CD4-positive, alpha-beta T cell (primary cell): ENCODE results near the gene RTN4RL2. TPM values are rescaled to one million over a fixed set of nuclear protein-coding genes. Genes with fewer than 3 reads are reported as not detected.

ENCODE experiments used
- ATAC-seq: fragments of 200-7000 bp; cut with Tn5 transposase; one replicate; pipeline ENCODE4 v1.10.0; 2022; ENCODE audit warnings: mild to moderate bottlenecking; ENCODE audit not compliant: poor library complexity
- CTCF ChIA-PET: fragments of 350-600 bp; sonication (Branson Sonifier 250); formaldehyde crosslinking; loops from one replicate; lab custom pipeline; 2021; ENCODE audit warnings: antibody characterized with exemption, inconsistent platforms; lab: Charles Lee
- POLR2A ChIA-PET: fragments of 350-600 bp; sonication (Branson Sonifier 250); formaldehyde crosslinking; loops from one replicate; lab custom pipeline; 2021; ENCODE audit warnings: antibody characterized with exemption, inconsistent platforms; lab: Charles Lee
- DNase-seq, 14 experiments: peaks; one replicate each; pipeline ENCODE4 v3.0.0-alpha.2; 2013 to 2020; ENCODE audit warnings: mixed read lengths in 2 of 14
- H3K27ac ChIP-seq, 2 donors: one replicate each; pipeline versions ENCODE4 v1.5.1 to v1.7.0; 2013; ENCODE audit warnings: low read length in 2 of 2, low read depth in 1 of 2, mild to moderate bottlenecking in 1 of 2
- H3K27me3 ChIP-seq, 2 experiments: 1 replicate in 1 of 2; 2 replicates in 1 of 2; pipeline versions ENCODE4 v1.6.1 to v1.7.0; 2013; ENCODE audit warnings: low read length in 2 of 2, control low read depth in 1 of 2, mild to moderate bottlenecking in 1 of 2, moderate library complexity in 1 of 2; ENCODE audit not compliant: insufficient read depth in 2 of 2, control insufficient read depth in 1 of 2
- H3K36me3 ChIP-seq: one replicate; pipeline ENCODE4 v1.6.1; 2013; ENCODE audit warnings: low read length, control low read depth; ENCODE audit not compliant: insufficient read depth
- H3K4me1 ChIP-seq: one replicate; pipeline ENCODE4 v1.6.1; 2013; ENCODE audit warnings: low read length, control low read depth; ENCODE audit not compliant: insufficient read depth
- H3K4me3 ChIP-seq: one replicate; pipeline ENCODE4 v1.5.1; 2013; ENCODE audit warnings: mild to moderate bottlenecking, low read length, moderate library complexity
- H3K9me3 ChIP-seq, 2 experiments: 1 replicate in 1 of 2; 2 replicates in 1 of 2; pipeline versions ENCODE4 v1.6.1 to v1.7.0; 2013; ENCODE audit warnings: low read length in 2 of 2, mild to moderate bottlenecking in 2 of 2, control low read depth in 1 of 2, moderate library complexity in 1 of 2; ENCODE audit not compliant: control insufficient read depth in 1 of 2, insufficient read depth in 1 of 2
- H3K27ac Mint-ChIP-seq: one replicate; pipeline ENCODE4 v1.8.0; 2020; ENCODE audit warnings: mixed read lengths
- H3K27me3 Mint-ChIP-seq: one replicate; pipeline ENCODE4 v1.8.0; 2021; ENCODE audit warnings: mixed read lengths
- H3K36me3 Mint-ChIP-seq: one replicate; pipeline ENCODE4 v1.8.0; 2021; ENCODE audit warnings: low read depth, mixed read lengths
- H3K4me1 Mint-ChIP-seq: one replicate; pipeline ENCODE4 v1.8.0; 2021; ENCODE audit warnings: low read depth, mixed read lengths
- H3K4me3 Mint-ChIP-seq: one replicate; pipeline ENCODE4 v1.8.0; 2020; ENCODE audit warnings: mild to moderate bottlenecking, mixed read lengths
- H3K9me3 Mint-ChIP-seq: one replicate; pipeline ENCODE4 v1.8.0; 2020; ENCODE audit warnings: mixed read lengths
- CTCF ChIP-seq: fragments of 200-600 bp; IDR thresholded peaks from one replicate; pipeline ENCODE4 v1.8.0; 2022; ENCODE audit warnings: antibody characterized with exemption, mild to moderate bottlenecking
- intact Hi-C, 2 experiments: fragments of 100-400 bp; cut with DNase I in 1 of 2; cut with micrococcal nuclease in 1 of 2; formaldehyde crosslinking; loops; one replicate each; pipeline versions ENCODE4 v1.15.1 to v1.9.0; 2023 to 2025; cut with DNase I, micrococcal nuclease
- total RNA-seq, 174 experiments: library from RNA in 2 of 174; stranded (reverse) in 2 of 174; gene quantifications; one replicate each; pipeline ENCODE4 v1.2.3 and lab custom pipeline; 2021 to 2026

Gene RTN4RL2
- total RNA-seq, 2 experiments from 2014 or later = 0.17 to 0.19 TPM

- ChIA-PET POLR2A (no interaction called here), CTCF (no interaction called here)
- H3K36me3 Mint-ChIP-seq = no peaks in the 10 kb centered on the region
- Histone ChIP-seq H3K36me3 (no peaks in the 10 kb centered on the region), H3K9me3 (no peaks in the 10 kb centered on the region), H3K27ac (no peak overlapping the region), H3K4me1 (no peaks in the 10 kb centered on the region), H3K4me3 (no peak overlapping the region), H3K27me3 (no peaks in the 10 kb centered on the region)
- no peak overlapping the region for H3K4me3 Mint-ChIP-seq
- intact Hi-C loops = no loop called here
- H3K9me3 Mint-ChIP-seq = no peaks in the 10 kb centered on the region
- H3K4me1 Mint-ChIP-seq = no peaks in the 10 kb centered on the region
- H3K27ac Mint-ChIP-seq = no peak overlapping the region
- DNase-seq (no peak), ATAC-seq (no peak)
- no peak for TF ChIP-seq CTCF
- H3K27me3 Mint-ChIP-seq = no peaks in the 10 kb centered on the region
These were observed 21.7 kb upstream of the RTN4RL2 start for GRCh38 chr11:57438345-57439285.

- peaks cover 8% of the 10 kb centered on the region for H3K27me3 Mint-ChIP-seq
- Histone ChIP-seq H3K27me3 (no peaks in the 10 kb centered on the region), H3K4me1 (no peaks in the 10 kb centered on the region), H3K36me3 (no peaks in the 10 kb centered on the region), H3K4me3 (no peak overlapping the region), H3K9me3 (no peaks in the 10 kb centered on the region), H3K27ac (no peak overlapping the region)
- no peak overlapping the region for H3K27ac Mint-ChIP-seq
- no peaks in the 10 kb centered on the region for H3K9me3 Mint-ChIP-seq
- intact Hi-C loops = no loop called here
- H3K4me1 Mint-ChIP-seq = no peaks in the 10 kb centered on the region
- DNase-seq = no peak
- H3K36me3 Mint-ChIP-seq = no peaks in the 10 kb centered on the region
- POLR2A ChIA-PET = no interaction called here
- H3K4me3 Mint-ChIP-seq = no peak overlapping the region
- TF ChIP-seq CTCF = no peak
- CTCF ChIA-PET = no interaction called here
- no peak for ATAC-seq
These were observed 20.5 kb upstream of the RTN4RL2 start for GRCh38 chr11:57439786-57440185.

GRCh38 chr11:57440744-57441414, 19.4 kb upstream of the RTN4RL2 start:
- H3K27ac Mint-ChIP-seq = no peak overlapping the region
- H3K27ac ChIP-seq = no peak overlapping the region
- H3K27me3 ChIP-seq = no peaks in the 10 kb centered on the region
- ChIA-PET POLR2A (no interaction called here), CTCF (no interaction called here)
- H3K4me3 Mint-ChIP-seq = no peak overlapping the region
- H3K4me1 ChIP-seq = no peaks in the 10 kb centered on the region
- no peaks in the 10 kb centered on the region for H3K36me3 ChIP-seq
- H3K27me3 Mint-ChIP-seq = peaks cover 9% of the 10 kb centered on the region
- no peaks in the 10 kb centered on the region for H3K9me3 ChIP-seq
- no peaks in the 10 kb centered on the region for H3K9me3 Mint-ChIP-seq
- intact Hi-C loops = no loop called here
- ATAC-seq (no peak), DNase-seq (no peak)
- H3K36me3 Mint-ChIP-seq = no peaks in the 10 kb centered on the region
- H3K4me1 Mint-ChIP-seq = no peaks in the 10 kb centered on the region
- H3K4me3 ChIP-seq = no peak overlapping the region
- TF ChIP-seq CTCF = no peak
